ACC112 (cell line): ENCODE results near the gene MAD1L1.
"Not testable (repeated sequence)": the region's sequence is repeated elsewhere in the genome, so short reads cannot be mapped to it uniquely, and the experiment has no call there.

Source experiments
- H2AFZ ChIP-seq: fragments of 200-600 bp; sonication (generic); one replicate; pipeline ENCODE4 v1.6.0; 2017; ENCODE audit warnings: antibody characterized with exemption, low read length; ENCODE audit not compliant: unreplicated experiment
- H3K27ac ChIP-seq: fragments of 200-600 bp; sonication (generic); 2 replicates; pipeline ENCODE4 v1.5.1; 2014; ENCODE audit warnings: low read depth, mild to moderate bottlenecking, antibody characterized with exemption, low read length, moderate library complexity
- H3K27me3 ChIP-seq: fragments of 200-600 bp; sonication (generic); 2 replicates; pipeline ENCODE4 v1.6.1; 2014; ENCODE audit warnings: mild to moderate bottlenecking, antibody characterized with exemption, low read length, moderate library complexity, mixed read lengths; ENCODE audit not compliant: insufficient read depth
- H3K36me3 ChIP-seq: fragments of 200-600 bp; sonication (generic); 2 replicates; pipeline ENCODE4 v1.6.1; 2016; ENCODE audit warnings: mild to moderate bottlenecking, antibody characterized with exemption, low read length, moderate library complexity, mixed read lengths; ENCODE audit not compliant: insufficient read depth
- H3K4me1 ChIP-seq: fragments of 200-600 bp; sonication (generic); one replicate; pipeline ENCODE4 v1.6.1; 2016; ENCODE audit warnings: low read length, mixed read lengths; ENCODE audit not compliant: insufficient read depth, unreplicated experiment, control insufficient read depth
- H3K4me3 ChIP-seq: fragments of 200-600 bp; sonication (generic); 2 replicates; pipeline ENCODE4 v1.5.1; 2014; ENCODE audit warnings: mild to moderate bottlenecking, low read depth, low read length
- H3K79me2 ChIP-seq: fragments of 200-600 bp; sonication (generic); one replicate; pipeline ENCODE4 v1.6.0; 2016; ENCODE audit warnings: low read length; ENCODE audit not compliant: control insufficient read depth, unreplicated experiment, insufficient read depth

Gene MAD1L1

DNA sequence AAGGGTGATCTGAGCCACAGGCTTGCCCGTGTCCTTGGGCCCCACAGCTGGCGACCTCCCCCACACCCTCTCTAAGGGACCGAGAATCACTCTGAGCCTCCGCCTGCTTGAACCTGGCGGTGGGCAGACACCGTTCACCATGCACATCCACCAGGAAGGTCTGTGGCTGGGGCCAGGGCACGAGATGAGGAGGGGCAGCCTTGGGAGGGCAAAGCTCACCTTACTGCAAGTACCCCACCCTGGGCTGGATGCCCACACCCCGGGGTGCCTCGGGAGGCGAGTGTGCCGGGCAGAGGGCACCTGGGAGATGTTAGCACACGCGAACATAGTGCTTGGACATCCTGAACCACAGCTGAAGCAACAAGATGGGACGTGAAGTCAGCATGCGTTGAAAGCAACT lies 350.8 kb downstream of the MAD1L1 start:
- Histone ChIP-seq H3K36me3 (no peaks in the 10 kb centered on the region), H3K27me3 (no peaks in the 10 kb centered on the region), H3K4me1 (peaks cover 19% of the 10 kb centered on the region), H3K4me3 (no peak overlapping the region), H3K27ac (no peak overlapping the region), H3K79me2 (no peaks in the 10 kb centered on the region), H2AFZ (no peak overlapping the region)

GRCh38 chr7:1876641-1877040 lies 356.1 kb downstream of the MAD1L1 start:
- H3K27ac ChIP-seq, H3K36me3 ChIP-seq, H3K4me3 ChIP-seq, H3K79me2 ChIP-seq, H3K27me3 ChIP-seq, H3K4me1 ChIP-seq, H2AFZ ChIP-seq: not testable (repeated sequence)

DNA sequence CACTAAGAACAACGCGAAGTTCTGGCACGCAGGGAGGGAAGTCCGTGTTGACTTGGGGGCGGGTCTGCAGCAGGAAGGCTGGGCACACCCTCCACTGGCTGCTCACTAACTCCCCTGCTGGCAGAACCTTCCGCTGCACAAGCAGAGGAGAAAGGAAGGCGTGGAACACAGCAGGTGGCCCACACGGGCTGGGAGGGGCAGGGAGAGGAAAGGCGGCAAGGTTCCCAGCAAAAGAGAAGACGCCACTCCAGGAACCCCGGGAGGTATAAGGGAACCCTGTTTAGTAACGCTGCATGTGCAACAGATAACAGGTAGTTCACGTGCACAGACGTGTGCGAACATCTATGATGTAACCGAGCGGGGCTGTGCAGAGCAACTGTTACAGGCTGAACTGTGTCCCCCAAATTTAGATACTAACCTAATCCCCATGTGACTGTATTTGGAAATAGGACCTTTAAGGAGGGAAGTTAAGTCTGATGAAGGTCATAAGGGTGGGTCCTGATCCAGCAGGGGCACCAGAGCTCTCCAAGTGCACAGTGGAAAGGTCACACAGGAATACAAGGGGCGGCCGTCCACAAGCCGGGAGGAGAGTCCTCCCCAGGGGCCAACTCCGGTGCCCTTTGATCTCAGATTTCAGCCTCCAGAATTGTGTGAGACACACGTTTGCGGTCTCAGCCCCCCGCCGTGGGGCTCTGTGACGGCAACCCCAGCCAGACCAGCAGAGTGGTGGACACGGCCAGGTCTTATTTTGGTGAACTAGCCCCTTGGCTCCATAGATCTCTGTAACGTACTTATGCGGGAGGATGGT lies 357.1 kb downstream of the MAD1L1 start:
- H3K79me2 ChIP-seq, H2AFZ ChIP-seq, H3K4me1 ChIP-seq, H3K27ac ChIP-seq, H3K4me3 ChIP-seq, H3K27me3 ChIP-seq, H3K36me3 ChIP-seq: not testable (repeated sequence)

GRCh38 chr7:1874590-1875391 lies 358.0 kb downstream of the MAD1L1 start:
- not testable (repeated sequence) for H3K4me3 ChIP-seq

DNA sequence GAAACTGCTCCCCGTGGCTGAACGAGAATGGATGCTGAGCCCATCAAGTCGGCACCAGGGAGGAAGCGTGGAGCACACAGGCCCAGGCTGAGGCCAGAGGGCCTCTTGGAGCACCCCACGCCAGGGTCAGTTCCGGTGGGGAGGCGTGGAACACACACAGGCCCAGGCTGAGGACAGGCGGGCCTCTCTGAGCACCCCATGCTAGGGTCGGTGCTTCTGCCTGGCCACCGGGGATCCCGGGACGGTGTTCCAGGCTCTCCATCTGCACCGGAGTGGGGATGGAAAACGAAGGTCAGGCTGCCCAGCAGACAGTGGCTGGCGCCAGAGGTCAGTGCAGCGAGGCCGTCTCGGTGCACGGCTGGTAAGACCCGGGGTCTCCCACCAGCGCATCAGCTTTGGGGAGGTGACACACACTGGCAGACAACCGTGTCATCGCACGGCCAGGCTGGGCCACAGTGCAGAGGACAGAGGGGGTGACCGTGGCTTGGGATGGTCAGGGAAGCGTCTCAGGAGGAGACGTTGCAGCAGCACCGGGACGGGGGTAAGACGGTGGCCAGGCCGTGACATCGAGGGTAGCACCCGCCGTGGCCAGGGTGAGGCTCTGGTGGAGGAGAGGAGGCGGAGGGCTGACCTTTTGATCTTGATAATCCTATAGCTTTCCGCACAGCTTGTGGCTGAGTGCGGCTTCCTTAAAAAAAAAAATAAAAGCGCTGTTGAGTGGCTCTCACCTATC lies 358.7 kb downstream of the MAD1L1 start:
- Histone ChIP-seq H3K27me3 (no peaks in the 10 kb centered on the region), H3K4me3 (no peak overlapping the region), H3K4me1 (no peaks in the 10 kb centered on the region), H3K27ac (no peak overlapping the region), H3K79me2 (no peaks in the 10 kb centered on the region), H3K36me3 (no peaks in the 10 kb centered on the region), H2AFZ (no peak overlapping the region)

More at GRCh38 chr7:1874590-1875391, 358.0 kb downstream of the MAD1L1 start:
- H3K79me2 ChIP-seq, H2AFZ ChIP-seq, H3K27me3 ChIP-seq, H3K36me3 ChIP-seq, H3K27ac ChIP-seq, H3K4me1 ChIP-seq: not testable (repeated sequence)

DNA sequence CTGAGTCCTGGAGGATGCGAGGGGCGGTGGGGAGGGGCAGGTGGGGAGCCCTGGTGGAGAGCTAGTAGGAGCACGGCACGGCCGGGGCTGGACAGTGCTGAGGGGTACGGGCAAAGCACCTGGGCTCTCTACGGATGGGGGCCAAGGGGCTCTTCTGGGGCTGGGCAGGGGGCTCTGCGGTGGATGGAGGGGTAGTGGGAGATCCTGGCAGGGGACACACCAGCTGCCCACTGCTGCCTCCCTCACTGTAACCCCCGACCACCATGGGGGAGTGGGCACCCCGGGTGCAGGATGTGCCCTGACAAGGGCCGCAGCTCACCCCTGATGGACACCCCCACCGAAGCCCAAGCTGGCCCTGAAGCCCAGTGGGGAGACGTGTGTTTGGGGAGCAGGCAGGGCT lies 359.3 kb downstream of the MAD1L1 start:
- H3K4me1 ChIP-seq: no peaks in the 10 kb centered on the region
- H3K27me3 ChIP-seq: no peaks in the 10 kb centered on the region
- H2AFZ ChIP-seq: no peak overlapping the region
- H3K36me3 ChIP-seq: no peaks in the 10 kb centered on the region
- H3K27ac ChIP-seq: no peak overlapping the region
- H3K4me3 ChIP-seq: no peak overlapping the region
- H3K79me2 ChIP-seq: no peaks in the 10 kb centered on the region

DNA sequence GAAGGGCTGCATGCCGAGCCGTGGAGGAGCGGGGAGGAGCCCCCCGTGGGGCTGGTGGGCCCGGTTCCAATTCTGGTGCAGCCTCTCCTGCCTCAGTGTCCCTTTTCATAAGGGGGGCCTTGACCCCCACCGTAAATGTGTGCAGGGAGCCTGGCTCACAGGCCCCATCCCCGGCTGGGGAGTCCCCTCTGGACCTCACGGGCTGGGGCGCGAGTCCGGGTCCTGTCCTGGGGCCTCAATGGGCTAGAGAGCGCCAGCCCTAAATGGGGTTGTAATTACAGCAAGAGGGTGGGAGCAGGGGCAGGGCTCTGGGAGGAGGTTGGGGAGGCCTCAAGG lies 359.7 kb downstream of the MAD1L1 start:
- H3K4me1 ChIP-seq: no peaks in the 10 kb centered on the region
- H3K36me3 ChIP-seq: no peaks in the 10 kb centered on the region
- no peak overlapping the region for H3K27ac ChIP-seq
- no peaks in the 10 kb centered on the region for H3K79me2 ChIP-seq
- H2AFZ ChIP-seq: no peak overlapping the region
- H3K27me3 ChIP-seq: no peaks in the 10 kb centered on the region
- no peak overlapping the region for H3K4me3 ChIP-seq

DNA sequence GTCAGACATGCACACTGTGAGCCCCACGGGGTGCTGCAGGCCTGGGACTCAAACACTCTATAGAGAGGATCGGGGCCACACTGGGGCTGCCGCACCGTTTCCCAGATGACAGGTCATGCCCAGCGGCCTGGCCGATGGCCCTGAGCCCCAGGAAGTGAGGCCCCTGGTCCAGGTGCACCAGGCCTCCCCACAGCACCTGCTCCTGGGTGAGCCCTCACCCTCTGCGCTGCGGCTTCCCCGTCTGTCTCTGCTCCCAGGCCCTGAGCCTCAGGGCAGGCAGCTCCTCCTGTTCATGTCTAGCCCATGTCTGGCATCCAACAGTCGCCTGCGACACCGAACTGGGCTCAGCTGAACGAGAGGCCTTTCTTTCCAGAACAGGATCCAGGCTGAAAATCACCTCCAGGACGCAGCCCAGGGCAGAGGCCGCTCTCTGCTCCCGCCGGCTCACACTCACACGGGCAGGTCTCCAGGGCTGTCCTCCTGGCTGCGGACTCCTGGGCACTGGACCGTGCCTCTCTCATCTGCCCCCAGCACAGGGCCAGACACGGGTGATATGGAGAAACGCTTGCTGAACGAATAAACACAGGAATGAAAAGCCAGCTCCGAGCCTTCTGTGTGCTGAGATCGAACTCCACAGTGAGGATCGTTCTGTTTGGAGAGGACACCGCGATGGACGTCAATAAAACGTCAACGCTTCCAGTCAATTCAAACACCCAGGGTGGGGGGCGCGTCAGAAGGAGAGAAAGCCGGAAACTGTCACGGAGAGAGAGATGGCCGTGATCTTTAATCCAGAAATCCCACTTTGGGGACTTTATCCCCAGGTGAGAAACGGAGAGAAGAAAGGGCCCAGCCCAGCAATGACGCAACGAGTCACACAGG lies 360.3 kb downstream of the MAD1L1 start:
- H3K4me3 ChIP-seq: no peak overlapping the region
- H3K79me2 ChIP-seq: no peaks in the 10 kb centered on the region
- no peaks in the 10 kb centered on the region for H3K4me1 ChIP-seq
- no peak overlapping the region for H3K27ac ChIP-seq
- H2AFZ ChIP-seq: no peak overlapping the region
- H3K27me3 ChIP-seq: no peaks in the 10 kb centered on the region
- H3K36me3 ChIP-seq: no peaks in the 10 kb centered on the region

GRCh38 chr7:1869452-1870130 lies 363.2 kb downstream of the MAD1L1 start:
- no peak overlapping the region for H3K4me3 ChIP-seq
- H2AFZ ChIP-seq: no peak overlapping the region
- H3K27ac ChIP-seq: no peak overlapping the region
- no peaks in the 10 kb centered on the region for H3K27me3 ChIP-seq
- H3K36me3 ChIP-seq: no peaks in the 10 kb centered on the region
- no peaks in the 10 kb centered on the region for H3K4me1 ChIP-seq
- no peaks in the 10 kb centered on the region for H3K79me2 ChIP-seq
